Neural progenitor cell (in vitro differentiated cells): ENCODE measurements around the gene GPR132. TPM values are rescaled to one million over a fixed set of nuclear protein-coding genes. Genes with fewer than 3 reads are reported as not detected.

ENCODE experiments used
- DNase-seq: peaks from one replicate; pipeline ENCODE4 v3.0.0-alpha.2; 2016; ENCODE audit warnings: low spot score
- H2AFZ ChIP-seq: fragments of 200-600 bp; sonication (generic); replicated peaks from 2 replicates; pipeline ENCODE4 v1.6.1; 2016; ENCODE audit warnings: antibody characterized with exemption
- H3F3A ChIP-seq: fragments of 200-600 bp; sonication (generic); 2 replicates; pipeline ENCODE4 v1.6.1; 2016; ENCODE audit warnings: antibody characterized with exemption, low read depth
- H3K27ac ChIP-seq: fragments of 200-600 bp; sonication (generic); 2 replicates; pipeline ENCODE4 v1.5.1; 2016; ENCODE audit warnings: mild to moderate bottlenecking
- H3K27me3 ChIP-seq: fragments of 200-600 bp; sonication (generic); 2 replicates; pipeline ENCODE4 v1.6.1; 2016; ENCODE audit warnings: mild to moderate bottlenecking, moderate library complexity
- H3K36me3 ChIP-seq: fragments of 200-600 bp; sonication (generic); 2 replicates; pipeline ENCODE4 v1.5.1; 2016
- H3K4me1 ChIP-seq: fragments of 200-600 bp; sonication (generic); 2 replicates; pipeline ENCODE4 v1.6.1; 2016; ENCODE audit warnings: mixed run types
- H3K4me2 ChIP-seq: fragments of 200-600 bp; sonication (generic); 2 replicates; pipeline ENCODE4 v1.6.1; 2016
- H3K4me3 ChIP-seq: fragments of 200-600 bp; sonication (generic); 2 replicates; pipeline ENCODE4 v1.5.1; 2016
- H3K79me2 ChIP-seq: fragments of 200-600 bp; sonication (generic); 2 replicates; pipeline ENCODE4 v1.6.1; 2016; ENCODE audit warnings: low read depth
- H3K9ac ChIP-seq: fragments of 200-600 bp; sonication (generic); 2 replicates; pipeline ENCODE4 v1.6.1; 2016
- H3K9me3 ChIP-seq: fragments of 200-600 bp; sonication (generic); 2 replicates; pipeline ENCODE4 v1.5.1; 2016; ENCODE audit warnings: low read depth
- H4K20me1 ChIP-seq: fragments of 200-600 bp; sonication (generic); 2 replicates; pipeline ENCODE4 v1.6.1; 2016; ENCODE audit warnings: low read depth
- H3K27ac Mint-ChIP-seq: 3 replicates; pipeline ENCODE4 v1.8.0; 2021; ENCODE audit warnings: mixed read lengths
- H3K27me3 Mint-ChIP-seq: 2 replicates; pipeline ENCODE4 v1.8.0; 2022; ENCODE audit warnings: low read depth, mild to moderate bottlenecking, inconsistent platforms, moderate library complexity, mixed read lengths; ENCODE audit not compliant: insufficient read depth
- H3K36me3 Mint-ChIP-seq: 3 replicates; pipeline ENCODE4 v1.8.0; 2021; ENCODE audit warnings: mixed read lengths
- H3K4me1 Mint-ChIP-seq: 3 replicates; pipeline ENCODE4 v1.8.0; 2021; ENCODE audit warnings: mixed read lengths
- H3K4me3 Mint-ChIP-seq: 3 replicates; pipeline ENCODE4 v1.8.0; 2021; ENCODE audit warnings: mild to moderate bottlenecking, moderate library complexity, mixed read lengths
- H3K9me3 Mint-ChIP-seq: 3 replicates; pipeline ENCODE4 v1.8.0; 2020; ENCODE audit warnings: mixed read lengths
- CTCF ChIP-seq: fragments of 200-600 bp; sonication (generic); IDR thresholded peaks from 2 replicates; pipeline ENCODE4 v1.5.1; 2017; ENCODE audit warnings: antibody characterized with exemption, mild to moderate bottlenecking
- EZH2 ChIP-seq: fragments of 200-600 bp; sonication (generic); IDR thresholded peaks from 2 replicates; pipeline ENCODE4 v1.6.1; 2017; ENCODE audit warnings: antibody characterized with exemption, mild to moderate bottlenecking, moderate library complexity
- EZH2phosphoT487 ChIP-seq: fragments of 200-600 bp; sonication (generic); IDR thresholded peaks from 2 replicates; pipeline ENCODE4 v1.6.1; 2017; ENCODE audit warnings: antibody characterized with exemption
- total RNA-seq: library from RNA; depleted of rRNA; stranded (reverse); fragments of >200 nt; gene quantifications from 2 replicates; pipeline ENCODE4 v1.2.3, GENCODE V29; 2015; ENCODE audit warnings: low replicate concordance

Gene GPR132
- total RNA-seq, 1 donor from 2014 or later, result 0.51 TPM

- Histone ChIP-seq H3K4me1 (no peaks in the 10 kb centered on the region), H3K4me3 (no peak overlapping the region), H3K79me2 (no peaks in the 10 kb centered on the region), H3K4me2 (no peak overlapping the region), H4K20me1 (no peaks in the 10 kb centered on the region), H3K9ac (no peak overlapping the region), H2AFZ (no peak overlapping the region), H3K27ac (no peak overlapping the region), H3K27me3 (peaks cover 40% of the 10 kb centered on the region), H3K9me3 (no peaks in the 10 kb centered on the region), H3K36me3 (no peaks in the 10 kb centered on the region), H3F3A (no peaks in the 10 kb centered on the region)
- H3K36me3 Mint-ChIP-seq, result no peaks in the 10 kb centered on the region
- H3K27me3 Mint-ChIP-seq, result peaks cover 11% of the 10 kb centered on the region
- H3K4me1 Mint-ChIP-seq, result no peaks in the 10 kb centered on the region
- no peak overlapping the region for H3K27ac Mint-ChIP-seq
- no peak for DNase-seq
- no peak overlapping the region for H3K4me3 Mint-ChIP-seq
- TF ChIP-seq EZH2 (no peak), CTCF (no peak), EZH2phosphoT487 (no peak)
- H3K9me3 Mint-ChIP-seq, result peaks cover 29% of the 10 kb centered on the region
These were observed 37.7 kb upstream of the GPR132 start for GRCh38 chr14:105102893-105103292.

- peaks cover 29% of the 10 kb centered on the region for H3K9me3 Mint-ChIP-seq
- no peak overlapping the region for H3K4me2 ChIP-seq
- no peak for TF ChIP-seq CTCF
- TF ChIP-seq EZH2, result no peak
- no peak for TF ChIP-seq EZH2phosphoT487
- H3K27me3 Mint-ChIP-seq, result peaks cover 11% of the 10 kb centered on the region
- H3K9ac ChIP-seq, result no peak overlapping the region
- no peaks in the 10 kb centered on the region for H3K79me2 ChIP-seq
- H3K36me3 Mint-ChIP-seq, result no peaks in the 10 kb centered on the region
- H4K20me1 ChIP-seq, result no peaks in the 10 kb centered on the region
- no peaks in the 10 kb centered on the region for H3F3A ChIP-seq
- no peak overlapping the region for H3K27ac Mint-ChIP-seq
- DNase-seq, result no peak
- no peaks in the 10 kb centered on the region for H3K4me1 ChIP-seq
- peaks cover 40% of the 10 kb centered on the region for H3K27me3 ChIP-seq
- H3K4me1 Mint-ChIP-seq, result no peaks in the 10 kb centered on the region
- no peak overlapping the region for H2AFZ ChIP-seq
- H3K9me3 ChIP-seq, result no peaks in the 10 kb centered on the region
- H3K4me3 ChIP-seq, result no peak overlapping the region
- no peak overlapping the region for H3K4me3 Mint-ChIP-seq
- no peak overlapping the region for H3K27ac ChIP-seq
- H3K36me3 ChIP-seq, result no peaks in the 10 kb centered on the region
These were observed 37.2 kb upstream of the GPR132 start for GRCh38 chr14:105102361-105102870.

GRCh38 chr14:105100910-105101309, 35.7 kb upstream of the GPR132 start:
- Histone ChIP-seq H3K36me3 (no peaks in the 10 kb centered on the region), H3K4me3 (no peak overlapping the region), H3K27ac (no peak overlapping the region), H3F3A (no peaks in the 10 kb centered on the region), H3K4me1 (no peaks in the 10 kb centered on the region), H2AFZ (no peak overlapping the region), H4K20me1 (no peaks in the 10 kb centered on the region), H3K79me2 (no peaks in the 10 kb centered on the region), H3K9me3 (no peaks in the 10 kb centered on the region), H3K27me3 (peaks cover 25% of the 10 kb centered on the region), H3K9ac (no peak overlapping the region), H3K4me2 (no peak overlapping the region)
- TF ChIP-seq CTCF, result no peak
- no peak for TF ChIP-seq EZH2
- TF ChIP-seq EZH2phosphoT487, result no peak
- peaks cover 16% of the 10 kb centered on the region for H3K27me3 Mint-ChIP-seq
- H3K36me3 Mint-ChIP-seq, result no peaks in the 10 kb centered on the region
- H3K9me3 Mint-ChIP-seq, result peaks cover 31% of the 10 kb centered on the region
- DNase-seq, result no peak
- H3K4me3 Mint-ChIP-seq, result no peak overlapping the region
- H3K4me1 Mint-ChIP-seq, result no peaks in the 10 kb centered on the region
- no peak overlapping the region for H3K27ac Mint-ChIP-seq
